Left lung (tissue), 10 donors: Measurements from ENCODE around the gene GAS6. TPM values are rescaled to one million over a fixed set of nuclear protein-coding genes. Genes with fewer than 3 reads are reported as not detected.
A peak's percentile ranks its signal among the peaks of the same experiment; 100 is the strongest.

Experiments
- ATAC-seq: fragments of 200-7000 bp; cut with Tn5 transposase; one replicate; pipeline ENCODE4 v1.9.1; 2020; ENCODE audit warnings: moderate library complexity
- DNase-seq, 4 donors: peaks; one replicate each; pipeline ENCODE4 v3.0.0-alpha.2; 2013 to 2020
- H3K27ac ChIP-seq, 2 donors: fragments of 200-600 bp; sonication (generic) in 1 of 2; one replicate each; pipeline versions ENCODE4 v1.5.0 to v1.8.0; 2020 to 2021
- H3K27me3 ChIP-seq, 2 donors: fragments of 200-600 bp; sonication (generic) in 1 of 2; one replicate each; pipeline versions ENCODE4 v1.5.0 to v1.8.0; 2020 to 2021
- H3K36me3 ChIP-seq, 2 donors: fragments of 200-600 bp; sonication (generic) in 1 of 2; one replicate each; pipeline versions ENCODE4 v1.5.0 to v1.8.0; 2020 to 2021
- H3K4me1 ChIP-seq, 2 donors: fragments of 200-600 bp; one replicate each; pipeline ENCODE4 v1.8.0; 2021
- H3K4me3 ChIP-seq, 2 donors: fragments of 200-600 bp; sonication (generic) in 1 of 2; one replicate each; pipeline versions ENCODE4 v1.5.0 to v1.8.0; 2020 to 2021; ENCODE audit warnings: mild to moderate bottlenecking in 1 of 2
- H3K9me3 ChIP-seq, 2 donors: fragments of 200-600 bp; sonication (generic) in 1 of 2; one replicate each; pipeline versions ENCODE4 v1.5.0 to v1.8.0; 2020 to 2021
- CTCF ChIP-seq, 2 donors: fragments of 200-600 bp; sonication (generic) in 1 of 2; IDR thresholded peaks; one replicate each; pipeline versions ENCODE4 v1.5.0 to v1.8.0; 2021; ENCODE audit warnings: antibody characterized with exemption in 2 of 2
- intact Hi-C, 2 donors: fragments of 100-400 bp; cut with DNase I; formaldehyde crosslinking; loops; one replicate each; pipeline versions ENCODE4 v1.11.2 to v1.14.2; 2022
- polyA plus RNA-seq, 6 donors: library from polyadenylated mRNA; unstranded; fragments of 120-200 nt; gene quantifications; one replicate each; pipeline ENCODE4 v1.2.1, GENCODE V29; 2013; ENCODE audit not compliant: insufficient read length in 6 of 6
- total RNA-seq, 2 donors: library from RNA; stranded (reverse); fragmentation: NEBNext Ultra II Directional; extraction: Animal tissue kit (Norgen Biotek cat#: 25700); gene quantifications; one replicate each; pipeline ENCODE4 v1.2.1, GENCODE V29; 2021
- donor health status: DM: no; HTN: yes; CAD: no.
- donor health status: DM: no; HTN: no; CAD: no.

Gene GAS6
- total and polyA plus RNA-seq, 8 donors = 24.8 to 169 (median 33.5) TPM

- Histone ChIP-seq H3K4me3 (no peak overlapping the region), H3K27me3 (no peaks in the 10 kb centered on the region), H3K36me3 (no peaks in the 10 kb centered on the region), H3K9me3 (peaks cover 0 to 26% of the 10 kb centered on the region in 2 donors), H3K4me1 (peaks cover 14 to 25% of the 10 kb centered on the region in 2 donors), H3K27ac (no peak overlapping the region)
- TF ChIP-seq CTCF (IDR thresholded peaks at IDR 0.05) = no peak
- DNase-seq (peak in 1 of 4 donors; percentile 55), ATAC-seq (no peak)
- intact Hi-C loops = no loop called here
Observed at GRCh38 chr13:113811081-113811928, 52.6 kb downstream of the GAS6 start.

GRCh38 chr13:113810640-113811039, 53.2 kb downstream of the GAS6 start:
- Histone ChIP-seq H3K27me3 (no peaks in the 10 kb centered on the region), H3K4me1 (peaks cover 14 to 20% of the 10 kb centered on the region in 2 donors), H3K9me3 (peaks cover 0 to 26% of the 10 kb centered on the region in 2 donors), H3K4me3 (no peak overlapping the region), H3K27ac (no peak overlapping the region), H3K36me3 (no peaks in the 10 kb centered on the region)
- DNase-seq (peak in 1 of 4 donors; percentile 59), ATAC-seq (no peak)
- TF ChIP-seq CTCF (IDR thresholded peaks at IDR 0.05) = no peak
- intact Hi-C loops = no loop called here

GRCh38 chr13:113809934-113810333, 53.9 kb downstream of the GAS6 start:
- no peak overlapping the region for H3K27ac ChIP-seq
- intact Hi-C loops = loop anchor here in 1 of 2 donors (10.0 kb wide), 1 partner anchor 125 kb away; no protein-coding TSS in a partner anchor
- peaks cover 13 to 14% of the 10 kb centered on the region in 2 donors for H3K4me1 ChIP-seq
- H3K36me3 ChIP-seq = no peaks in the 10 kb centered on the region
- H3K4me3 ChIP-seq = no peak overlapping the region
- TF ChIP-seq CTCF (IDR thresholded peaks at IDR 0.05) = no peak
- ATAC-seq (no peak), DNase-seq (peak in 1 of 4 donors; percentile 15)
- no peaks in the 10 kb centered on the region for H3K27me3 ChIP-seq
- H3K9me3 ChIP-seq = peaks cover 0 to 26% of the 10 kb centered on the region in 2 donors

- DNase-seq (peak in 1 of 4 donors; percentile 10), ATAC-seq (no peak)
- Histone ChIP-seq H3K27me3 (no peaks in the 10 kb centered on the region), H3K4me3 (no peak overlapping the region), H3K36me3 (no peaks in the 10 kb centered on the region), H3K4me1 (peaks cover under 1 to 3% of the 10 kb centered on the region in 2 donors), H3K9me3 (peaks cover 0 to 26% of the 10 kb centered on the region in 2 donors), H3K27ac (no peak overlapping the region)
- intact Hi-C loops = loop anchor here in 1 of 2 donors (10.0 kb wide), 1 partner anchor 127 kb away; no protein-coding TSS in a partner anchor
- no peak for TF ChIP-seq CTCF (IDR thresholded peaks at IDR 0.05)
Observed at GRCh38 chr13:113808058-113808834, 55.6 kb downstream of the GAS6 start.
